Muscle of arm (tissue), 14 donors: ENCODE data around the gene ZNF557. TPM values are rescaled to one million over a fixed set of nuclear protein-coding genes. Genes with fewer than 3 reads are reported as not detected.
"Not testable (repeated sequence)": the region's sequence is repeated elsewhere in the genome, so short reads cannot be mapped to it uniquely, and the experiment has no call there.

Source experiments
- DNase-seq: peaks from one replicate; pipeline ENCODE4 v3.0.0-alpha.2; 2013
- long read RNA-seq, 11 donors: transcript quantifications; one replicate each; lab custom pipeline, GENCODE V29; 2026
- polyA plus RNA-seq, 12 donors: library from polyadenylated mRNA; unstranded; fragments of 120-200 nt; gene quantifications; one replicate each; pipeline ENCODE4 v1.2.1, GENCODE V29; 2013; ENCODE audit not compliant: insufficient read length in 12 of 12

Gene ZNF557
- polyA plus RNA-seq, result 1 to 10 TPM in 11 of 12 donors, not detected in 1; 4.3 to 6.9 (median 5.6) TPM
- long read RNA-seq, donor 1, partial matches to known transcripts, result 0 of 2 reads
- long read RNA-seq, donor 1, other reads (novel, unspliced or antisense), result 0 of 2 reads
- long read RNA-seq, donor 2, result 0 reads
- long read RNA-seq, donor 3, full-length matches to known transcripts, result 2 of 2 reads
- long read RNA-seq, donor 3, partial matches to known transcripts, result 0 of 2 reads
- long read RNA-seq, donor 3, other reads (novel, unspliced or antisense), result 0 of 2 reads
- long read RNA-seq, donor 4, result 0 reads
- long read RNA-seq, donor 5, full-length matches to known transcripts, result 2 of 2 reads
- long read RNA-seq, donor 5, partial matches to known transcripts, result 0 of 2 reads
- long read RNA-seq, donor 5, other reads (novel, unspliced or antisense), result 0 of 2 reads
- long read RNA-seq, donor 6, partial matches to known transcripts, result 6 of 6 reads
- long read RNA-seq, donor 6, other reads (novel, unspliced or antisense), result 0 of 6 reads
- long read RNA-seq, donor 7, partial matches to known transcripts, result 0 of 1 reads
- long read RNA-seq, donor 7, other reads (novel, unspliced or antisense), result 0 of 1 reads
- long read RNA-seq, donor 8, result 0 reads
- long read RNA-seq, donor 9, full-length matches to known transcripts, result 1 of 1 reads
- long read RNA-seq, donor 9, partial matches to known transcripts, result 0 of 1 reads
- long read RNA-seq, donor 9, other reads (novel, unspliced or antisense), result 0 of 1 reads
- long read RNA-seq, donor 10, partial matches to known transcripts, result 0 of 1 reads
- long read RNA-seq, donor 10, other reads (novel, unspliced or antisense), result 0 of 1 reads
- long read RNA-seq, donor 11, result 0 reads

DNA sequence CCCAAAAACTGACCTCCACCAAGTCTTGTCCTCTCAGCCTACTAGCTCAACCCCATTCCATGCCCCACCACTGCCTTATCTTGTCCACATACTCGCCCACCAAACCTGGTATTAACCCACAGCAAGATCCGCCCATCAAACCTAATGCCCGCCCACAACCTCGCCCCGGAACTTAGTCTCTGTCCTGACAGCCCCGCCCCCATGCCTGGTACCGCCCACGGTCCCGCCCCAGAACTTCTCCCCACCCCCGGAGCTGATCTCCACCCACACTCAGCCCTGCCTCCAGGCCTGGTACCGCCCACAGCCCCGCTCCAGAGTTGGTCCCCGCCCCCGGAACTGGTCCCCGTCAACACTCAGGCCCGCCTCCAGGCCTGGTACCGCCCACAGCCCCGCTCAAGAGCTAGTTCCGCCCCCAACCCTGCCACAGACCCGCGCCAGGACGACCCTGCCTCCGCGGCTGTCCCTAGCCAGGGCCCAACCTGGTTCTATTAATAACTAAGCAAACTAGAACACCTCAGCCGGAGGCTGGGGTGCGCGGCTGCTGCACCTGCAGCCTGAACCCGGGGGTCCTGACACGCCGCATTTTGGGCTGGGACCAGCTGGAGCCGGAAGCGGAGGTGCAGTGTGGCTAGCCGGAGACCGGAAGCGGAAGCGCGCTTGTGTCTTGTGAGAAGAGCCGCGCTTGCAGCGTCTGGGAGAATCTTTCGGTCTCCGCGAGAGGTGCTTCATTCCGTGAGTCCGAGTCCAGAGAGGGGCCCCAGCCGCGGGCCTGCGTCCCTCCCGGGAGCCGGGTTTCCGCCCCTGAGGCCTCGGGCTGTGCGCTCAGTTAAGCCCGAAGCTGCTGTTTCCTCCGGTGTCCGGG is at the start of gene ZNF557:
Gene ZNF557, plus strand, starts transcription at position 662 of the 862 bp plus-strand sequence. CDS start 5,372 bp downstream, outside the sequence.
- DNase-seq, result peak; percentile 98

DNA sequence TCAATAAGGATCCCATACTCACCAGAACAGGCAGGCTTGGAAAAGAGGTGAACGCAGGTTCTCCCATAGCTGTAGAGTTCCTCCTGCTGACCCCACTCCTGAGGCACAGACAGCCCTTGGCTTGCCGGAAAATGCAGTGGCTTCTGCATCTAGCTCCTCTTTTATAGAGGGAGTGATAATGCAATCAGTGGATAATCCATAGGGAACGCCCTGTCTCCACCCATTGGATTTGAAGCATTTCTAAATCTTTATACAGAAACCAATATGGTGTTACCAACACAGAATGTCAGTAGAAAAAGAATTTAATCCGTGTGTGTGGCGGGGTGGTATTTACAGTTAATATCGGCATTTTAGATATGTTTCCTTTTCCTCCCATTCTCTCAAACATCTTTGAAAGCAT is 48.2 kb upstream of the ZNF557 start, which contains the start of gene MBD3L2B:
Gene MBD3L2B, minus strand, starts transcription at position 101 of the 400 bp plus-strand sequence. Its CDS starts 34 bp downstream, at position 67.
- not testable (repeated sequence) for DNase-seq

DNA sequence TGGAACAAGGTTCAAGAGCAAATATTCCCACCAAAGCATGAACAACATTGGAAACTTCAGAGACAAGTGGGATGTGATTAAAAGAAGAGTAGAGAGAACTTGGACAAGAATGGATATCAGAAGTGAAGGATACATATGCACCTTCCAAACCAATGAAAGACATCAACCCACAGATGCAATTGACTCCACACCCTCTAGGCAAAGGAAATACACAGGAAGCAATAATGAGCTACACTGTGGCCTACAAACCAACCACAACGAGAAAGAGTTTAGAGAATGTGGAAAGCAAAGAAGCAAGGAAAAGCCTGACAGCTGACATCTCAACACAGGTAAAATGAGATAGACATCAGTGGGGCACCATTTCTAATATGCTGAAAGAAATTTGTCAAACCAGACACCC is 40.7 kb upstream of the ZNF557 start:
- DNase-seq, result not testable (repeated sequence)

DNA sequence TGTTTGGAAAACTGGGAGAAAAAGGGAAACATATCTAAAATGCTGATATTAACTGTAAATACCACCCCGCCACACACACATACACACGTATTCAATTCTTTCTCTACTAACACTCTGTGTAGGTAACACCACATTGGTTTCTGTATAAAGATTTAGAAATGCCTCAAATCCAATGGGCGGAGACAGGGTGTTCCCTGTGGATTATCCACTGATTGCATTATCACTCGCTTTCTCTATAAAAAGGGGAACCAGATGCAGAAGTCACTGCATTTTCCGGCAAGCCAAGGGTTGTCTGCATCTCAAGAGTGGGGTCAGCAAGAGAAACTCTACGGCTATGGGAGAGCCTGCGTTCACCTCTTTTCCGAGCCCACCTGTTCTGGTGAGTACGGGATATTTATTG is 39.2 kb upstream of the ZNF557 start, which contains the start of gene MBD3L5:
Gene MBD3L5, plus strand, starts transcription at position 301 of the 400 bp plus-strand sequence. Its CDS starts 34 bp downstream, at position 335.
- not testable (repeated sequence) for DNase-seq

DNA sequence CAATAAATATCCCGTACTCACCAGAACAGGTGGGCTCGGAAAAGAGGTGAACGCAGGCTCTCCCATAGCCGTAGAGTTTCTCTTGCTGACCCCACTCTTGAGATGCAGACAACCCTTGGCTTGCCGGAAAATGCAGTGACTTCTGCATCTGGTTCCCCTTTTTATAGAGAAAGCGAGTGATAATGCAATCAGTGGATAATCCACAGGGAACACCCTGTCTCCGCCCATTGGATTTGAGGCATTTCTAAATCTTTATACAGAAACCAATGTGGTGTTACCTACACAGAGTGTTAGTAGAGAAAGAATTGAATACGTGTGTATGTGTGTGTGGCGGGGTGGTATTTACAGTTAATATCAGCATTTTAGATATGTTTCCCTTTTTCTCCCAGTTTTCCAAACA is 29.4 kb upstream of the ZNF557 start, which contains the start of gene MBD3L4:
Gene MBD3L4, minus strand, starts transcription at position 101 of the 400 bp plus-strand sequence. Its CDS starts 35 bp downstream, at position 66.
- not testable (repeated sequence) for DNase-seq

DNA sequence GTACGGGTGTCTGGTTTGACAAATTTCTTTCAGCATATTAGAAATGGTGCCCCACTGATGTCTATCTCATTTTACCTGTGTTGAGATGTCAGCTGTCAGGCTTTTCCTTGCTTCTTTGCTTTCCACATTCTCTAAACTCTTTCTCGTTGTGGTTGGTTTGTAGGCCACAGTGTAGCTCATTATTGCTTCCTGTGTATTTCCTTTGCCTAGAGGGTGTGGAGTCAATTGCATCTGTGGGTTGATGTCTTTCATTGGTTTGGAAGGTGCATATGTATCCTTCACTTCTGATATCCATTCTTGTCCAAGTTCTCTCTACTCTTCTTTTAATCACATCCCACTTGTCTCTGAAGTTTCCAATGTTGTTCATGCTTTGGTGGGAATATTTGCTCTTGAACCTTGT is 27.9 kb upstream of the ZNF557 start:
- DNase-seq, result not testable (repeated sequence)

DNA sequence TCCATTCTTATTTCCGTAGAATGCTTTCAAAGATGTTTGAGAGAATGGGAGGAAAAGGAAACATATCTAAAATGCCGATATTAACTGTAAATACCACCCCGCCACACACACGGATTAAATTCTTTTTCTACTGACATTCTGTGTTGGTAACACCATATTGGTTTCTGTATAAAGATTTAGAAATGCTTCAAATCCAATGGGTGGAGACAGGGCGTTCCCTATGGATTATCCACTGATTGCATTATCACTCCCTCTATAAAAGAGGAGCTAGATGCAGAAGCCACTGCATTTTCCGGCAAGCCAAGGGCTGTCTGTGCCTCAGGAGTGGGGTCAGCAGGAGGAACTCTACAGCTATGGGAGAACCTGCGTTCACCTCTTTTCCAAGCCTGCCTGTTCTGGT is 20.5 kb upstream of the ZNF557 start, which contains the start of gene MBD3L2:
Gene MBD3L2, plus strand, starts transcription at position 301 of the 400 bp plus-strand sequence. Its CDS starts 53 bp downstream, at position 354.
- not testable (repeated sequence) for DNase-seq

DNA sequence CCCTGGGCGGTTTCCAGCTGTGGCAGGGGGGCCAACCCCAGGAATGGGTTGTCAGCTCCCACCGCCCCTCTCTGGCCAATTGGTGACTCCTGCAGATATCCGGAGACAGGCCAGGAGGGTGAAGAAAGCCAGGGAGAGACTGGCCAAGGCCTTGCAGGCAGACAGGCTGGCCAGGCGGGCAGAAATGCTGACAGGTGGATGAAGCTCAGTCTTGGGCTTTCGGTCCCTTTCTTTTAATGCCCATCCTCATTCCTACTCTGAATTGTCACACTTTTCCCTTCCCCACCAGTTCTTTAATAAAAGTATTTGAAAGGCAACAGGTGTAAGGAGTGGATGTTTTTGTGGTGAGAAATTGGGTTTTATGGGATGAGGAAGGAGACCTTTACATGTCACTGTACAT is 18.1 kb upstream of the ZNF557 start:
- DNase-seq, result not testable (repeated sequence)

DNA sequence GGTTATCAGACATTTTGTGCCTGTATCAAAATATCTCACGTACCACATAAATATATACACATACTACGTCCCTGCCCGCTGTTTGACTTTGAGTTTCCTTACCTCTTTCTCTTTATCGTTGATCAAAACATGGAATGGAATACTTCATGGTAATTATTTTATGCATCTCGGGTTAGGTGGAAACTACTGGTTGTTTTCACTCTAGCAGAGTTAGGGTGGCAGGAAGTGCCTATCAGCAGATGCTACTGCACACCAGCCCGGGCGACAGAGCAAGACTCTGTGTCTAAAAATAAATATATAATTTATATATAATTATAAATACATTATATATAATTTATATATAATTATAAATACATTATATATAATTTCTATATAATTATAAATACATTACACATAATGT is 16.6 kb upstream of the ZNF557 start:
- not testable (repeated sequence) for DNase-seq

DNA sequence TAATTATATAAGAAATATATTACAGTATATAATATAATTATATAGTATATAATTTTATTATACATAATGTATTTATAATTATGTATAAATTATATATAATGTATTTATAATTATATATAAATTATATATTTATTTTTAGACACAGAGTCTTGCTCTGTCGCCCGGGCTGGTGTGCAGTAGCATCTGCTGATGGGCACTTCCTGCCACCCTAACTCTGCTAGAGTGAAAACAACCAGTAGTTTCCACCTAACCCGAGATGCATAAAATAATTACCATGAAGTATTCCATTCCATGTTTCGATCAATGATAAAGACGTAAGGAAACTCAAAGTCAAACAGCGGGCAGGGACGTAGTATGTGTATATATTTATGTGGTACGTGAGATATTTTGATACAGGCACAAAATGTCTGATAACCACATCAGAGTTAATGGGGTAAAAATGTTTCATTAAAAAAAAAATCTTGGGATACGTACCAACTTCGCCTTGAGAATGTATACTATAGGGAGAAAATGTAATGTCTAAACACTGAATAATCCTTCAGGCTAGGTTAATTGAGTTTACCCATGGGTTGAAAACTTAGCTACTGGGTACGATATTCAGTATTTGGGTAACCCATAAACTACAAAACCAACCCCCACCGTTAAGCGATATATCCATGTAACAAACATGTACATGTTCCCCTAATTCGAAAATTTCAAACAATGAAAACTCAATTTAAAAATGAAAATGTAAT is 14.7 kb upstream of the ZNF557 start:
- DNase-seq, result not testable (repeated sequence)

DNA sequence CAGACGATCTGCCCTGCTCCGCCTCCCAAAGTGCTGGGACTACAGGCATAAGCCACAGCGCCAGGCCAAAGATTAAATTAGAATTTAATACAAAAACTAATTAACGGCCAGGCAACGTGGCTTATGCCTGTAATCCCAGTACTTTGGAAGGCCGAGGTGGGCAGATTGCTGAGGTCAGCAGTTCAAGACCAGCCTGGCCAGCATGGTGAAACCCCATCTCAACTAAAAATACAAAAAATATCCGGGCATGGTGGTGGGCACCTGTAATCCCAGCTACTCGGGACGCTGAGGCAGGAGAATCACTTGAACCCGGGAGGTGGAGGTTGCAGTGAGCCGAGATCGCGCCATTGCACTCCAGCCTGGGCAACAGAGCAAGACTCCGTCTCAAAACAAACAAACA is 13.8 kb upstream of the ZNF557 start:
- DNase-seq, result not testable (repeated sequence)

DNA sequence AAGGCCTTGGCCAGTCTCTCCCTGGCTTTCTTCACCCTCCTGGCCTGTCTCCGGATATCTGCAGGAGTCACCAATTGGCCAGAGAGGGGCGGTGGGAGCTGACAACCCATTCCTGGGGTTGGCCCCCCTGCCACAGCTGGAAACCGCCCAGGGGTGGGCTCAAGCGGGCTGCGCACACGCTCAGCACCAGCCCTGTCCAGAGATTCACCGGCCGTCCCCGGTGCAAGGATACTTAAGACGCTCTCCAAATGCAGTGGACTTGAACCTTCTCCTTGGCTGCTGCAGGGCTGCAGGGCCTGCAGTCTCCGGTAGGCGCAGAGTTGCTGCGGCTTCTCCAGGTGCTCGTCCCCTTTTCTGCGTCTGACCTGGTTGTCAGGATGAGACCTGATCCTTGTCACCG is 13.1 kb upstream of the ZNF557 start:
- not testable (repeated sequence) for DNase-seq

DNA sequence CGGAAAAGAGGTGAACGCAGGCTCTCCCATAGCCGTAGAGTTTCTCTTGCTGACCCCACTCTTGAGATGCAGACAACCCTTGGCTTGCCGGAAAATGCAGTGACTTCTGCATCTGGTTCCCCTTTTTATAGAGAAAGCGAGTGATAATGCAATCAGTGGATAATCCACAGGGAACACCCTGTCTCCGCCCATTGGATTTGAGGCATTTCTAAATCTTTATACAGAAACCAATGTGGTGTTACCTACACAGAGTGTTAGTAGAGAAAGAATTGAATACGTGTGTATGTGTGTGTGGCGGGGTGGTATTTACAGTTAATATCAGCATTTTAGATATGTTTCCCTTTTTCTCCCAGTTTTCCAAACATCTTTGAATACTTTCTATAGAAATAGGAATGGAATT is 10.9 kb upstream of the ZNF557 start, which contains the start of gene MBD3L3:
Gene MBD3L3, minus strand, starts transcription at position 101 of the 400 bp plus-strand sequence. Its CDS starts 71 bp downstream, at position 30.
- DNase-seq, result not testable (repeated sequence)

DNA sequence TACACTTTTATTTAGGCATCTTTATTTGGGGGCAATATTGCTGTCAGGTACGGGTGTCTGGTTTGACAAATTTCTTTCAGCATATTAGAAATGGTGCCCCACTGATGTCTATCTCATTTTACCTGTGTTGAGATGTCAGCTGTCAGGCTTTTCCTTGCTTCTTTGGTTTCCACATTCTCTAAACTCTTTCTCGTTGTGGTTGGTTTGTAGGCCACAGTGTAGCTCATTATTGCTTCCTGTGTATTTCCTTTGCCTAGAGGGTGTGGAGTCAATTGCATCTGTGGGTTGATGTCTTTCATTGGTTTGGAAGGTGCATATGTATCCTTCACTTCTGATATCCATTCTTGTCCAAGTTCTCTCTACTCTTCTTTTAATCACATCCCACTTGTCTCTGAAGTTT is 9.5 kb upstream of the ZNF557 start:
- not testable (repeated sequence) for DNase-seq

DNA sequence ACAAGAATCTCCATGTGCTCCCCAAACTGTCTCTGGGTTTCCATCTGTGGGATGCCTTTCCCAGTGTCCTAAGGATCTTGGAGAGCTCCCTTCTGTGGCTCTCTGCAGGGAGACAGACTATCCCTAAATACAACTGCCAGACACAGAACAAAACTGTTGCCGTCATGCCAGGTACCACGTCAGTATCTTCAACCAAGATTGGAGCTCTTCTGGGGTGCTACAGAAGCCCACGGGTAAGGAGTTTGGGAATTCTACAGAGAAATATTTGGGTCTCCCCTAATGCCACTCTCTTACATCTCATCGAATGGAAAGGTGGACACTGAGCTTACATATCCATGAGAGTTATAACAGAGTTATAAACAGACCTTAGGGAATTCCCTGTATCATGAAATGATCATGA is 6.2 kb upstream of the ZNF557 start:
- no peak for DNase-seq

DNA sequence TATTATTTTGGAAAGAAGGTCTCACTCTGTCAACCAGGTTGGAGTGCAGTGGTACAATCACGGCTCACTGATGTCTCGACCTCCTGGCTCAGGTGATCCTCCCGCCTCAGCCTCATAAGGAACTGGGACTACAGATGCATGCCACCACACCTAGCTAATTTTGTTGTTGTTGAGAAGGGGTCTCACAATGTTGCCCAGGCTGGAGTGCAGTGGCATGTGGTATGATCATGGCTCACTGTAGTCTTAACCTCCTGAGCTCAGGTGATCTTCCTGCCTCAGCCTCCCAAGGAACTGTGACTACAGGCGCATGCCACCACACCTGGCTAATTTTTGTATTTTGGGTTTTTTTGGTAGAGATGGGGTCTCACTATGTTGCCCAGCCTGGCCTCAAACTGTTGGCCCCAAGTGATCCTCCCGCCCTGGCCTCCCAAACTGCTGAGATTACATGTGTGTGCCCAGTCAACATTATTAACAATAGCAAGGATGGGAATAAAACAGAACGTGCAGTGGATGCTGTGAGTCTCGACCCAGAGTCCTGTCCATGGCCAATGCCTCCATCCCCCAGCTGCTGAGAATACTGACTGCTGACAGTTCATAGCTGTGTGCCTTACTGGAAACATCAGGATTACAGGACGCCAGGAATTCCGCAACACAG is 5.6 kb upstream of the ZNF557 start:
- no peak for DNase-seq

DNA sequence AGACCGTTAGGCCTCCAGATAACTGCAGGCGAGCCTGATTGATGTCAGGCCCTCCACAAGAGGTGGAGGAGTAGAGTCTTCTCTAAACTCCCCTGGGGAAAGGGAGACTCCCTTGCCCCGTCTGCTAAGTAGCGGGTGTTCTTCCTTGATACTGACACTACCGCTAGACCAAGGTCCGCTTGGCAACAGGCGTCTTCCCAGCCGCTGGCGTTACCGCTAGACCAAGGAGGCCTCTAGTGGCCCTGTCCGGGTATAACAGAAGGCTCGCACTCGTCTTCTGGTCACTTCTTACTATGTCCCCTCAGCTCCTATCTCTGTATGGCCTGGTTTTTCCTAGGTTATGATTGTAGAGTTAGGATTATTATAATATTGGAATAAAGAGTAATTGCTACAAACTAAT is 2.4 kb upstream of the ZNF557 start:
- DNase-seq, result not testable (repeated sequence)

DNA sequence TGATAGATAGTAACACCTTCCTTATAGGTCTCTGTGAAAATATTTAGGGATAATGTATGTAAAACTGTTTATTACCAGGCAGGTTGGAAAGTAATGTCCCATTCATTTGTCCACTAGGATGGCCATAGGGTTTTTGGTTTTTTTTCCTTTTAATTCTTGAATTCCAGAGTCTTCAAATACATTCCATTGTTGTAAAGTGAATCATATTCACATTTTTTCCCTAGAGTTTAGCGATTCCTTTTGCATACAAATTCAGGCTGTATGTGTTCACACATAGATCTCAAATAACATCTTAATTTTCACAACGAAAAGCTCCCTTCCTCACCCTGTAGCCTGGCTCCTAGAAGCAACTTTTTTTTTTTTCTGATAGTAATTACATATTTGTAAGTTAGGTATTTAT is 1.8 kb upstream of the ZNF557 start:
- no peak for DNase-seq

DNA sequence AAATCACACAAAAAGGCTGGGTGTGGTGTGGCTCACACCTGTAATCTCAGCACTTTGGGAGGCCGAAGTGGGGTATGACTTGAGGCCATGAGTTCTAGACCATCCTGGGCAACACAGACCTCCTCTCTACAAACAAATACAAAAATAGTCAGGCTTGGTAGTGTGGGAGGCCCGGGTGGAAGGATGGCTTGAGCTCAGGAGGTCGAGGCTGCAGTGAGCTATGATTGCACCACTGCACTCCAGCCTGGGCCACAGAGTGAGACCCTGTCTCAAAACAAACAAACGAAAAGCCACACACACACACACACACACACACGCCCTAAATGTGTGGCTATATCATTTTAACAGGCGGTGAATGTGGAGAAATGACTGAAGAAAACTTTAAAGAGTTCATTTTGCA is 904 bp upstream of the ZNF557 start:
- no peak for DNase-seq

DNA sequence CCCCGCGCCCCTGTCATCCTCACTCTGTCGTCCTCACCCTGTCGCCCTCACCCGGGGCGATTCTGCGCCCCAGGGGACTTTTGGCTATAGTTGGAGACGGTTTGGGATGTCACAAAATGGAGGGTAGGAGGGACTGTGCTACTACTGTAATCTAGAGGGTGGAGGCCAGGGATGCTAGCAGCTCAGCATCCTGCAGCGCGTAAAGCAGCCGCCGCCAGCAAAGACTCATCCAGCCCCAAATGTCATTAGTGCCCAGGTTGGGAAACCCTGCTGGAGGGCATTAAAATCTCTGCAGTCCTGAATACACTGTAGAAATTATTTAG is 362 bp downstream of the ZNF557 start:
- no peak for DNase-seq
